ENCODE measurements around the gene IL36A.

DNA sequence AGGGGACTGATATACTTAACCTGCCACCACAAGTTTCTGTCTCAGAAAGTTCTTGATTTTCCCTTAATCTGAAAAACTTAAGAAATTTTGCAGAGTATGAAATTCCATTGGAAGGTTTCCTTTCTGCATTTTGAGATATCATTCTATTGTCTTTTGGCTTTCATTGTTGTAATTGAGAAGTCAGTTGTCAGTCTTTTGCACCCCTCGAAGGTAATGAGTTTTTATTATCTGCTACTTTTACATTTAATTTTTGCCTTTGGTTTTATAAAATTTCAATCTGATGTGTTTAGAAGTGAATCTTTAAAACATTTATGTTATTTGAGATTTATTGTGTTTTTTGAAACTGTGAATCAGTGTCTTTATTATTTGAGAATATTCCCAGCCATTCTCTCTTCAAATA lies 4.8 kb upstream of the IL36A start:
- TF ChIP-seq GATA2 (IDR thresholded peaks at IDR 0.05; ENCODE audit: low read depth, low read length) (no peak), GATA3 (IDR thresholded peaks at IDR 0.05; ENCODE audit: low read depth, low read length) (no peak)
